ENCODE results near the gene CHI3L1.

DNA sequence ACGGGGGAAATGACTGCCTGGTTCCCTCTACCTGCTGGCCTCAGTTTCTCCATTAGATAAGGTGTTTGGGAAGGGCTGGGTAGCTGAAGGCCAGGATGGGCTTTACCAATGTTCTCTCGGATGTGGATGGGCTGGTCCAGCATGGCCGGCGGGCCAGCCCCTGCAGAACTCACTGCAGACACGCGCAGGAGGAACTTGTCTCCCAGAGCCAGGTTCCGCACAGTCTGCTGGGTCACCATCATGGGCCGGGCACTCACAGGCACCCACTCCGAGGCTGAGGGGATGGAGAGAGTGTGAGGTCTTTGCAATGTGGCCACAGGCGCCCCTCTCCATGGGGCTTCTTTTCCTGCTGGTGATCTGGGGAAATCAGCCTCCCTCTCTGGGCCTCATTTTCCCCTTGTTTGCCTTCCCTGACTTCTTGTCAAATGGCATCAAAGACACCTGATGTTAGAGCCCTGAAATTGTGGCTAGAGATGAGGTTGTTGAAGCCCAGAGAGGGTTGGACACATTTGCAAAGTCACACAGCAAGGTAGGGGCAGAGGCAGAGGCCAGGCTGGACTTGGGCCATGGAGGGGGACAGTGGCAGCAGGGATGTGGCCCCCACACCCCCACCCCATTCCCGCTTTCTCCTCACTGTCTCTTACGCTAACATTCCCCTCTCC, 12.0 kb downstream of the CHI3L1 start:
- TF ChIP-seq, protein P1, sequence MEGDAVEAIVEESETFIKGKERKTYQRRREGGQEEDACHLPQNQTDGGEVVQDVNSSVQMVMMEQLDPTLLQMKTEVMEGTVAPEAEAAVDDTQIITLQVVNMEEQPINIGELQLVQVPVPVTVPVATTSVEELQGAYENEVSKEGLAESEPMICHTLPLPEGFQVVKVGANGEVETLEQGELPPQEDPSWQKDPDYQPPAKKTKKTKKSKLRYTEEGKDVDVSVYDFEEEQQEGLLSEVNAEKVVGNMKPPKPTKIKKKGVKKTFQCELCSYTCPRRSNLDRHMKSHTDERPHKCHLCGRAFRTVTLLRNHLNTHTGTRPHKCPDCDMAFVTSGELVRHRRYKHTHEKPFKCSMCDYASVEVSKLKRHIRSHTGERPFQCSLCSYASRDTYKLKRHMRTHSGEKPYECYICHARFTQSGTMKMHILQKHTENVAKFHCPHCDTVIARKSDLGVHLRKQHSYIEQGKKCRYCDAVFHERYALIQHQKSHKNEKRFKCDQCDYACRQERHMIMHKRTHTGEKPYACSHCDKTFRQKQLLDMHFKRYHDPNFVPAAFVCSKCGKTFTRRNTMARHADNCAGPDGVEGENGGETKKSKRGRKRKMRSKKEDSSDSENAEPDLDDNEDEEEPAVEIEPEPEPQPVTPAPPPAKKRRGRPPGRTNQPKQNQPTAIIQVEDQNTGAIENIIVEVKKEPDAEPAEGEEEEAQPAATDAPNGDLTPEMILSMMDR (IDR thresholded peaks at IDR 0.05), result no peak
- TF ChIP-seq POLR2A (IDR thresholded peaks at IDR 0.05), result no peak
